Measurements from ENCODE around the gene KAT2B. TPM values are rescaled to one million over a fixed set of nuclear protein-coding genes. Genes with fewer than 3 reads are reported as not detected.

The KAT2B gene
- total and polyA plus RNA-seq, 8 donors = 3.8 to 208 (median 20.3) TPM

DNA sequence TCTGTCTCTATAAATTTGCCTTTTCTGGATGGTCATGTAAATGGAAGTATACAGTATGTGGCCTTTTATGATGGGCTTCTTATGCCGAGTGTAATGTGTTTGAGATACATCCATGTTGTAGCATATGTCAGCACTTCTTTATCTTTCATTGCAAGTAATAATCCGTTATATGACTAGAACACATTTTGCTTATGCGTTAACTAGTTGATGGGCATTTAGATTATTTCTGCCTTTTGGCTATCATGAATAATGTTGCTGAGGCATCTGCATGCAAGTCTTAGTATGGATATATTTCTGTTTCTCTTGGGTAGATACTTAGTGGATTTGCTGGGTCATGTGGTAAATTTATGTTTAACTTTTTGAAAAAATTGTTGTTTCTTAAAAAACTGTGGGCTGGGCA lies 19.7 kb downstream of the KAT2B start:
- no peak for DNase-seq
- peaks cover 26 to 64% (median 50%) of the 10 kb centered on the region in 4 donors for H3K4me1 ChIP-seq
- H3K4me3 ChIP-seq = no peak overlapping the region
- H3K27ac ChIP-seq = peak overlapping the region in 1 of 5 donors; percentile 60
- H3K9me3 ChIP-seq = no peaks in the 10 kb centered on the region
- 92 to 98% (median 94%) methylated on average over 3 of the region's 3 CpGs for WGBS, 5 donors
- H3K36me3 ChIP-seq = no peaks in the 10 kb centered on the region
- intact Hi-C loops (cut with DNase I; ENCODE audit: low total_unique reads) = no loop called here
- no peaks in the 10 kb centered on the region for H3K27me3 ChIP-seq
- TF ChIP-seq CTCF (IDR thresholded peaks at IDR 0.05) (no peak), POLR2AphosphoS5 (IDR thresholded peaks at IDR 0.05) (no peak), EP300 (IDR thresholded peaks at IDR 0.05) (no peak), POLR2A (IDR thresholded peaks at IDR 0.05) (no peak)

DNA sequence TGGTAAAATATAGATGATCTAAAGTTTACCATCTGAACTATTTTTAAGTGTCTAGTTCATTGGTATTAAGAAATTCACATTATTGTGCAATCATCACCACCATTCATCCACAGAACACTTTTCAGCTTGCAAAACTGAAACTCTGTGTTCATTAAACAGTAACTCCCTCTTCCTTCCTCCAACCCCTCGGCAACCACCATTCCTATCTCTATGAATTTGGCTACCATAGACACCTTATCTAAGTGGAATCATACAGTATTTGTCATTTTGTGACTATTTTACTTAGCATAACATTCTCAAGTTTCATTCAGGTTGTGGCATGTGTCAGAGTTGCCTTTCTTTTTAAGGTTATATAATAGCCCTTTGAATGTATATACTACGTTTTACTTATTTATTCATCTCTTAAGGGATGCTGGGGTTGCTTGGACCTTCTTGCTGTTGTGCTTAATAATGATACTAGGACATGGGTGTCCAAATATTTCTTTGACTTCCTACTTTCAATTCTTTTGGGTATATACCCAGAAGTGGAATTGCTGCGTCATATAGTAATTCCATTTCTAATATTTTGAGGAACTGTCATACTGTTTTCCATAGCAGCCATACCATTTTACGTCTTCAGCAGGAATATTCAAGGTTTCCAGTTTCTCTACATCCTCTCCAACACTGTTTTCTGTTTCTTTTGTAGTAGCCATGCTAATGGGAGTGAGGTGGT lies 20.9 kb downstream of the KAT2B start:
- H3K27ac ChIP-seq = peak overlapping the region in 3 of 5 donors; percentile 27 to 64 (median 60)
- H3K4me1 ChIP-seq = peaks cover 19 to 64% (median 46%) of the 10 kb centered on the region in 4 donors
- WGBS, 5 donors = 61 to 68% (median 66%) methylated on average over 4 of the region's 4 CpGs
- H3K4me3 ChIP-seq = no peak overlapping the region
- no peak for DNase-seq
- H3K36me3 ChIP-seq = no peaks in the 10 kb centered on the region
- no peaks in the 10 kb centered on the region for H3K27me3 ChIP-seq
- TF ChIP-seq EP300 (IDR thresholded peaks at IDR 0.05) = no peak
- no peak for TF ChIP-seq POLR2A (IDR thresholded peaks at IDR 0.05)
- TF ChIP-seq POLR2AphosphoS5 (IDR thresholded peaks at IDR 0.05) = no peak
- no peaks in the 10 kb centered on the region for H3K9me3 ChIP-seq
- intact Hi-C loops (cut with DNase I; ENCODE audit: low total_unique reads) = no loop called here

- peaks cover 6 to 63% (median 34%) of the 10 kb centered on the region in 4 donors for H3K4me1 ChIP-seq
- TF ChIP-seq POLR2A (IDR thresholded peaks at IDR 0.05) (no peak), POLR2AphosphoS5 (IDR thresholded peaks at IDR 0.05) (no peak), EP300 (IDR thresholded peaks at IDR 0.05) (no peak), CTCF (IDR thresholded peaks at IDR 0.05) (no peak)
- WGBS, 5 donors = 69 to 100% (median 72%) methylated on average over 4 of the region's 4 CpGs
- no peak overlapping the region for H3K27ac ChIP-seq
- H3K4me3 ChIP-seq = no peak overlapping the region
- intact Hi-C loops (cut with DNase I; ENCODE audit: low total_unique reads) = no loop called here
- H3K9me3 ChIP-seq = no peaks in the 10 kb centered on the region
- no peaks in the 10 kb centered on the region for H3K27me3 ChIP-seq
- H3K36me3 ChIP-seq = no peaks in the 10 kb centered on the region
- DNase-seq = no peak
Observed at GRCh38 chr3:20062996-20063395, 22.8 kb downstream of the KAT2B start.

DNA sequence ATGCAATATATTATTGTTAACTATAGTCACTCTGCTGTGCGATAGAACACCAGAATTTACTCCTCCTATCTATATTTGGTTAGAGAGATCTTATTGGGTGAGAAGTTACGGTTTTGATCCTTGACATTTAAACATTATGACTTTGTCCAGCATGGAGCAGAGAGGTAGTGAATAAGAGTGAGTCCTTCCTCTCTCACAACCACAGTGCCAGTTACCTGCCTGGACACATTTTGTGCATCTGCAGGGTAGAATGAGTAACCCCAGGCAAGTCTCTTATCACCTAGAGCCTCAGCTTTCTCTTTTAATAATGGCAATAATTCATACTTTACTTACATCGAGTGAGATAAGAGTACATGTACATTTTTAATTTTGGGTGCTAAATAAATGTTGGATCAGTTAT lies 24.1 kb downstream of the KAT2B start:
- Histone ChIP-seq H3K9me3 (no peaks in the 10 kb centered on the region), H3K27ac (no peak overlapping the region), H3K27me3 (no peaks in the 10 kb centered on the region), H3K36me3 (no peaks in the 10 kb centered on the region), H3K4me1 (peaks cover 12 to 66% (median 39%) of the 10 kb centered on the region in 4 donors), H3K4me3 (no peak overlapping the region)
- intact Hi-C loops (cut with DNase I; ENCODE audit: low total_unique reads) = no loop called here
- 73 to 79% (median 78%) methylated on average over 3 of the region's 3 CpGs for WGBS, 5 donors
- no peak for DNase-seq
- TF ChIP-seq EP300 (IDR thresholded peaks at IDR 0.05) = no peak

DNA sequence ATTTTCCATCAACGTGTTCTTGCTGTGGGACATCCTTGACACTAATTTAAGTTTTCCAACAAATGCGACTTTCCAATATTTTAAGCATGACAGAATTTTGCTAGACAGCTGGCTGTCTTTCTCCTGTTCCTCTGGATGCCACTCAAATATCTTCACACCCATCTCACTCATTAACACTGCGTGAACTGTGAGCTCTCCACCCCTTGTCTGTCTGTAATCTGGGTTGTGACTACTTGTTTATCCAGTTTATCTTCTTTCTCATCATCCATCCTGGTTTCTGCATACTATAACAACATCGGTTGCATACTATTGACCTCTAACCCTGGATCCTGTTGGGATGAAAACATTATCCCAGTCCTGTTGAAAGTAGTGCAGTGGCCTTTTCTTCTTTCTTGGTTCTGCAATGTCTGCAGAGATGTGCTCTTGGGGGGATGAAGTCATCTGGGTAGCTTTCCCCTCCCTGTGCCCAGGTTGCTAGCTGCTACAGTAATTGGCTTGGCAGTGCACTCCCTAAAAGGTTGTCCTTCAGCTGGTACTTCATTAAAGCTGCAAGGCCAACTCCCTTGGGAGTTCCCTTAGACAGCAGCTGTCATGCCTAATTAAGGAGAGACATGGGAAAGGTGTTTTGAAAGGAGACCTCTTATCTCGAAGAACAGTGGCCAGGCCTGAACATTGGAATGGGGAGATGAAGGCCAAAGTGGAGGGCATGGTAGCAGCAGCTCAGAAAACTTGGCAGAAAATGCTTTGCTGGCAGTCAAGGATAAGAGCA lies 24.7 kb downstream of the KAT2B start:
- Histone ChIP-seq H3K9me3 (no peaks in the 10 kb centered on the region), H3K4me1 (peaks cover 12 to 66% (median 39%) of the 10 kb centered on the region in 4 donors), H3K4me3 (no peak overlapping the region), H3K27ac (no peak overlapping the region), H3K36me3 (no peaks in the 10 kb centered on the region), H3K27me3 (no peaks in the 10 kb centered on the region)
- 71 to 78% (median 73%) methylated on average over 5 of the region's 5 CpGs for WGBS, 5 donors
- intact Hi-C loops (cut with DNase I; ENCODE audit: low total_unique reads) = no loop called here
- TF ChIP-seq EP300 (IDR thresholded peaks at IDR 0.05) = no peak
- TF ChIP-seq POLR2A (IDR thresholded peaks at IDR 0.05) = no peak
- no peak for TF ChIP-seq CTCF (IDR thresholded peaks at IDR 0.05)
- no peak for TF ChIP-seq POLR2AphosphoS5 (IDR thresholded peaks at IDR 0.05)
- no peak for DNase-seq
